Measurements from ENCODE around the gene CNNM3.
"Not testable (repeated sequence)": the region's sequence is repeated elsewhere in the genome, so short reads cannot be mapped to it uniquely, and the experiment has no call there.

Gene CNNM3

DNA sequence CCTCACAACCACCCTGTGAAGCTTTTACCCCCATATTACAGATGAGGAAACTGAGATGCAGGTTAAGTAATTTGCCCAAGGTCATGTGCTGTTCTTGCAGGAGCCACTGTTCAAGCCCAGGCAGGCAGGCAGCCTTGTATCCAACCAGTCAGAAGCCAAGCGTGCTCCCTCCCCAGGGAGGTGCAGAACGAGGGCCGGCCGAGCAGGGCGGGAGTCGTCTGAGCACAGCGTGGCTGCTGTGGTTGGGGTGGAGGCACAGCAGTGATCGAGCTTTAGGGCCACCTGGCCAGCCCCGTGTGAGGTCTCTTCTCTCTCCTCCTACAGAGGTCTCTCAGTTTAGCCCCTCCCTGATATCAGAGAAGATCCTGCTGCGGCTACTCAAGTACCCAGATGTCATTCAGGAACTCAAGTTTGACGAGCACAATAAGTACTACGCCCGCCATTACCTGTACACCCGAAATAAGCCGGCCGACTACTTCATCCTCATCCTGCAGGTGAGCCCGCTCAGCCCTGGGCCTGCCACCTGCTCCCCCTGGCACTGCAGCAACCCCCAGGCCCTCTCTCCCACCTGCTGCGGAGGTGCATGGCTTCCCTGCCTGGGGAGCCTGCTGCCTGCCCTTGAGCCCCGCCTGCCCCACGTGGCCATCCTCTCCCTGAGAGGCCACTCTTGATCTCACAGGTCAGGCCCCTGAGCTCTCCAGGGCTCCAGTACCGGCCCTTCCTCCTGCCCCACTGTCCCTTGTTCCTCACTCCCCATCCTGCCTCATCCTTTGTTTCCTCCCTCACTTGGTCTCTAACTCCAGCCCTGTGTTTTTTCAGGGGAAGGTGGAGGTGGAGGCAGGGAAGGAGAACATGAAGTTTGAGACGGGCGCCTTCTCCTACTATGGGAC, 17.1 kb upstream of the CNNM3 start:
- Histone ChIP-seq H3K36me3 (ENCODE audit: control insufficient read depth in 2 of 2, insufficient read depth in 2 of 2, low read length in 2 of 2) (peaks cover 44 to 53% of the 10 kb centered on the region in 2 donors), H3K27me3 (ENCODE audit: control insufficient read depth in 2 of 2, insufficient read depth in 2 of 2, low read length in 2 of 2) (no peaks in the 10 kb centered on the region), H3K9me3 (ENCODE audit: control insufficient read depth in 2 of 2, low read length in 2 of 2) (no peaks in the 10 kb centered on the region), H3K4me3 (ENCODE audit: low read length in 2 of 2) (no peak overlapping the region), H3K9ac (ENCODE audit: low read depth in 1 of 2, low read length in 2 of 2) (no peak overlapping the region), H3K27ac (ENCODE audit: low read depth in 2 of 2, low read length in 2 of 2) (no peak overlapping the region), H3K4me1 (ENCODE audit: control insufficient read depth in 2 of 2, insufficient read depth in 2 of 2, low read length in 2 of 2) (peaks cover 0 to 4% of the 10 kb centered on the region in 2 donors)

DNA sequence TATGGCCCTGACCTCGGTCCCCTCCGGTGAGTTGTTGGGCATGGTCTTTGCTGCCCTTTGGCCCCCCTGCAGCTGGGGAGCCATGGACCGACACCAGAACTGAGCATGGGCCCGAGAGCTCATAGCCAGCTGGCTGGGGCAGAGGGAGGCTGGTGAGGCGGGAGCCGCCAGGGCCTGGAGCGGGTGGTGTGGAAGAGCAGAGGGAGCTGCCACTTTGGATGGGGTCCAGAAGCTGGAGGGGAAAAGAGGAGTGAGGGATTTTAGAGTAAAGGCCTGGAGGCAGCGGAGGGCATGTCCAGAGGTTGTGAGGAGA, 16.5 kb upstream of the CNNM3 start:
- Histone ChIP-seq H3K4me1 (ENCODE audit: control insufficient read depth in 2 of 2, insufficient read depth in 2 of 2, low read length in 2 of 2) (peaks cover 0 to 4% of the 10 kb centered on the region in 2 donors), H3K9ac (ENCODE audit: low read depth in 1 of 2, low read length in 2 of 2) (no peak overlapping the region), H3K36me3 (ENCODE audit: control insufficient read depth in 2 of 2, insufficient read depth in 2 of 2, low read length in 2 of 2) (peaks cover 44 to 53% of the 10 kb centered on the region in 2 donors), H3K27ac (ENCODE audit: low read depth in 2 of 2, low read length in 2 of 2) (no peak overlapping the region), H3K27me3 (ENCODE audit: control insufficient read depth in 2 of 2, insufficient read depth in 2 of 2, low read length in 2 of 2) (no peaks in the 10 kb centered on the region), H3K4me3 (ENCODE audit: low read length in 2 of 2) (no peak overlapping the region), H3K9me3 (ENCODE audit: control insufficient read depth in 2 of 2, low read length in 2 of 2) (no peaks in the 10 kb centered on the region)

- no peak overlapping the region for H3K4me3 ChIP-seq (ENCODE audit: low read length in 2 of 2)
- no peaks in the 10 kb centered on the region for H3K27me3 ChIP-seq (ENCODE audit: control insufficient read depth in 2 of 2, insufficient read depth in 2 of 2, low read length in 2 of 2)
- peaks cover 0 to 4% of the 10 kb centered on the region in 2 donors for H3K4me1 ChIP-seq (ENCODE audit: control insufficient read depth in 2 of 2, insufficient read depth in 2 of 2, low read length in 2 of 2)
- H3K27ac ChIP-seq (ENCODE audit: low read depth in 2 of 2, low read length in 2 of 2), result peak overlapping the region in 1 of 2 donors; percentile 48
- peaks cover 44 to 53% of the 10 kb centered on the region in 2 donors for H3K36me3 ChIP-seq (ENCODE audit: control insufficient read depth in 2 of 2, insufficient read depth in 2 of 2, low read length in 2 of 2)
- no peaks in the 10 kb centered on the region for H3K9me3 ChIP-seq (ENCODE audit: control insufficient read depth in 2 of 2, low read length in 2 of 2)
- peak overlapping the region; percentile 6 to 34 for H3K9ac ChIP-seq (ENCODE audit: low read depth in 1 of 2, low read length in 2 of 2)
These were observed 15.7 kb upstream of the CNNM3 start for GRCh38 chr2:96800061-96801004.

- Histone ChIP-seq H3K4me3 (ENCODE audit: low read length in 2 of 2) (no peak overlapping the region), H3K9me3 (ENCODE audit: control insufficient read depth in 2 of 2, low read length in 2 of 2) (no peaks in the 10 kb centered on the region), H3K4me1 (ENCODE audit: control insufficient read depth in 2 of 2, insufficient read depth in 2 of 2, low read length in 2 of 2) (peaks cover 0 to 4% of the 10 kb centered on the region in 2 donors), H3K27me3 (ENCODE audit: control insufficient read depth in 2 of 2, insufficient read depth in 2 of 2, low read length in 2 of 2) (no peaks in the 10 kb centered on the region), H3K9ac (ENCODE audit: low read depth in 1 of 2, low read length in 2 of 2) (peak overlapping the region; percentile 6 to 34), H3K36me3 (ENCODE audit: control insufficient read depth in 2 of 2, insufficient read depth in 2 of 2, low read length in 2 of 2) (peaks cover 44 to 53% of the 10 kb centered on the region in 2 donors), H3K27ac (ENCODE audit: low read depth in 2 of 2, low read length in 2 of 2) (peak overlapping the region in 1 of 2 donors; percentile 48)
These were observed 14.9 kb upstream of the CNNM3 start for GRCh38 chr2:96801005-96801785.

- peaks cover 44 to 57% of the 10 kb centered on the region in 2 donors for H3K36me3 ChIP-seq (ENCODE audit: control insufficient read depth in 2 of 2, insufficient read depth in 2 of 2, low read length in 2 of 2)
These were observed 14.1 kb upstream of the CNNM3 start for GRCh38 chr2:96801786-96802595.

GRCh38 chr2:96802721-96803120, 13.3 kb upstream of the CNNM3 start:
- H3K4me1 ChIP-seq (ENCODE audit: control insufficient read depth in 2 of 2, insufficient read depth in 2 of 2, low read length in 2 of 2), result peaks cover 4% of the 10 kb centered on the region in 2 donors
- no peaks in the 10 kb centered on the region for H3K27me3 ChIP-seq (ENCODE audit: control insufficient read depth in 2 of 2, insufficient read depth in 2 of 2, low read length in 2 of 2)
- H3K4me3 ChIP-seq (ENCODE audit: low read length in 2 of 2), result no peak overlapping the region
- no peaks in the 10 kb centered on the region for H3K9me3 ChIP-seq (ENCODE audit: control insufficient read depth in 2 of 2, low read length in 2 of 2)
- H3K27ac ChIP-seq (ENCODE audit: low read depth in 2 of 2, low read length in 2 of 2), result peak overlapping the region in 1 of 2 donors; percentile 23
- peaks cover 38 to 54% of the 10 kb centered on the region in 2 donors for H3K36me3 ChIP-seq (ENCODE audit: control insufficient read depth in 2 of 2, insufficient read depth in 2 of 2, low read length in 2 of 2)
- no peak overlapping the region for H3K9ac ChIP-seq (ENCODE audit: low read depth in 1 of 2, low read length in 2 of 2)

More at GRCh38 chr2:96801786-96802595, 14.1 kb upstream of the CNNM3 start:
- Histone ChIP-seq H3K27ac (ENCODE audit: low read depth in 2 of 2, low read length in 2 of 2) (peak overlapping the region in 1 of 2 donors; percentile 12), H3K9ac (ENCODE audit: low read depth in 1 of 2, low read length in 2 of 2) (no peak overlapping the region), H3K9me3 (ENCODE audit: control insufficient read depth in 2 of 2, low read length in 2 of 2) (no peaks in the 10 kb centered on the region), H3K4me1 (ENCODE audit: control insufficient read depth in 2 of 2, insufficient read depth in 2 of 2, low read length in 2 of 2) (peaks cover 4% of the 10 kb centered on the region in 2 donors), H3K27me3 (ENCODE audit: control insufficient read depth in 2 of 2, insufficient read depth in 2 of 2, low read length in 2 of 2) (no peaks in the 10 kb centered on the region), H3K4me3 (ENCODE audit: low read length in 2 of 2) (no peak overlapping the region)

GRCh38 chr2:96804986-96805385, 11.1 kb upstream of the CNNM3 start:
- Histone ChIP-seq H3K4me1 (ENCODE audit: control insufficient read depth in 2 of 2, insufficient read depth in 2 of 2, low read length in 2 of 2) (peaks cover 4% of the 10 kb centered on the region in 2 donors), H3K4me3 (ENCODE audit: low read length in 2 of 2) (no peak overlapping the region), H3K36me3 (ENCODE audit: control insufficient read depth in 2 of 2, insufficient read depth in 2 of 2, low read length in 2 of 2) (peaks cover 36 to 48% of the 10 kb centered on the region in 2 donors)

DNA sequence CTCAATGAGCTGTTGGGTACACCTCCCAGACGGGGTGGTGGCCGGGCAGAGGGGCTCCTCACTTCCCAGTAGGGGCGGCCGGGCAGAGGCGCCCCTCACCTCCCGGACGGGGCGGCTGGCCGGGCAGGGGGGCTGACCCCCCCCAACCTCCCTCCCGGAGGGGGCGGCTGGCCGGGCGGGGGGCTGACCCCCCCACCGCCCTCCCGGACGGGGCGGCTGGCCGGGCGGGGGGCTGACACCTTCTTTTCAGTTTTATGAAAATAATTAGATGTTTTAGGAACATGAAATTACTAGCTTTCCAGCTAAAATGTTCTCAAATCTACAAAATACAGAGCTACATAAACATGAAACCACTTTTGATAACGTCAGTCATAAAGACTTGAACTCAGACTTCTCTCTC, 10.1 kb upstream of the CNNM3 start:
- H3K4me1 ChIP-seq (ENCODE audit: control insufficient read depth in 2 of 2, insufficient read depth in 2 of 2, low read length in 2 of 2); H3K9ac ChIP-seq (ENCODE audit: low read depth in 1 of 2, low read length in 2 of 2); H3K4me3 ChIP-seq (ENCODE audit: low read length in 2 of 2); H3K27me3 ChIP-seq (ENCODE audit: control insufficient read depth in 2 of 2, insufficient read depth in 2 of 2, low read length in 2 of 2); H3K27ac ChIP-seq (ENCODE audit: low read depth in 2 of 2, low read length in 2 of 2); H3K9me3 ChIP-seq (ENCODE audit: control insufficient read depth in 2 of 2, low read length in 2 of 2): not testable (repeated sequence)
- peaks cover 44 to 49% of the 10 kb centered on the region in 2 donors for H3K36me3 ChIP-seq (ENCODE audit: control insufficient read depth in 2 of 2, insufficient read depth in 2 of 2, low read length in 2 of 2)

More at GRCh38 chr2:96804986-96805385, 11.1 kb upstream of the CNNM3 start:
- no peaks in the 10 kb centered on the region for H3K9me3 ChIP-seq (ENCODE audit: control insufficient read depth in 2 of 2, low read length in 2 of 2)
- no peaks in the 10 kb centered on the region for H3K27me3 ChIP-seq (ENCODE audit: control insufficient read depth in 2 of 2, insufficient read depth in 2 of 2, low read length in 2 of 2)
- H3K27ac ChIP-seq (ENCODE audit: low read depth in 2 of 2, low read length in 2 of 2), result no peak overlapping the region
- H3K9ac ChIP-seq (ENCODE audit: low read depth in 1 of 2, low read length in 2 of 2), result no peak overlapping the region
